Right lobe of liver (tissue), 6 donors: ENCODE measurements around the gene TECR. TPM values are rescaled to one million over a fixed set of nuclear protein-coding genes. Genes with fewer than 3 reads are reported as not detected.
A peak's percentile ranks its signal among the peaks of the same experiment; 100 is the strongest.

Source experiments
- ATAC-seq, 4 donors: fragments of 200-7000 bp; cut with Tn5 transposase; one replicate each; pipeline ENCODE4 v1.9.1; 2020; ENCODE audit warnings: mild to moderate bottlenecking in 4 of 4, moderate library complexity in 4 of 4
- DNase-seq, 3 donors: peaks; one replicate each; pipeline ENCODE4 v3.0.0-alpha.2; 2020
- H3K27ac ChIP-seq, 3 donors: fragments of 200-600 bp; one replicate each; pipeline ENCODE4 v1.8.0; 2022
- H3K27me3 ChIP-seq, 2 donors: fragments of 200-600 bp; one replicate each; pipeline ENCODE4 v1.8.0; 2022
- H3K36me3 ChIP-seq, 4 donors: fragments of 200-600 bp; sonication (generic) in 1 of 4; one replicate each; pipeline versions ENCODE4 v1.5.1 to v1.8.0; 2017 to 2022; ENCODE audit warnings: control low read depth in 1 of 4
- H3K4me1 ChIP-seq, 4 donors: fragments of 200-600 bp; sonication (generic) in 1 of 4; one replicate each; pipeline versions ENCODE4 v1.5.1 to v1.8.0; 2017 to 2022; ENCODE audit warnings: control low read depth in 1 of 4
- H3K4me3 ChIP-seq, 3 donors: fragments of 200-600 bp; one replicate each; pipeline ENCODE4 v1.8.0; 2022
- H3K9me3 ChIP-seq, 4 donors: fragments of 200-600 bp; sonication (generic) in 1 of 4; one replicate each; pipeline versions ENCODE4 v1.5.1 to v1.8.0; 2017 to 2022; ENCODE audit warnings: control low read depth in 1 of 4
- CTCF ChIP-seq, 4 donors: fragments of 200-600 bp in 3 of 4; fragments of 450-650 bp in 1 of 4; IDR thresholded peaks; one replicate each; pipeline versions ENCODE4 v1.5.1 to v1.8.0; 2016 to 2022; ENCODE audit warnings: antibody characterized with exemption in 4 of 4, mild to moderate bottlenecking in 2 of 4
- POLR2A ChIP-seq: fragments of 450-650 bp; IDR thresholded peaks from one replicate; pipeline ENCODE4 v1.6.1; 2017; ENCODE audit warnings: antibody characterized with exemption, mild to moderate bottlenecking
- WGBS: methylation state at CpG from one replicate; pipeline ENCODE4 v1.1.6; 2018; ENCODE audit warnings: low coverage, low lambda C conversion rate; ENCODE audit not compliant: insufficient coverage; ENCODE audit errors: missing lambda C conversion rate; 5-methylcytosine and 5-hydroxymethylcytosine counted together
- intact Hi-C, 2 donors: fragments of 100-400 bp; cut with DNase I; formaldehyde crosslinking; loops; one replicate each; pipeline versions ENCODE4 v1.11.2 to v1.14.1; 2022
- long read RNA-seq: library from polyadenylated mRNA; unstranded; transcript quantifications from one replicate; pipeline ENCODE4 v2.0.0, GENCODE V29; 2019
- total RNA-seq, 6 experiments: library from RNA; depleted of rRNA in 2 of 6; stranded (reverse); fragments of >200 nt in 2 of 6; fragmentation: NEBNext Ultra II Directional in 3 of 6; extraction: Animal tissue kit (Norgen Biotek cat#: 25700) in 3 of 6; gene quantifications; one replicate each; pipeline versions ENCODE4 v1.1.0 to v1.2.4, GENCODE V29; 2016 to 2023
- donor health status: DM: no; HTN: yes; CAD: no.
- donor health status: DM: no; HTN: no; CAD: no.
- donor health status: DM: no; HTN: no; CAD: no.
- donor health status: DM: no; HTN: yes; CAD: no.
- donor health status: DM: no; HTN: yes; CAD: no.

The TECR gene, protein sequence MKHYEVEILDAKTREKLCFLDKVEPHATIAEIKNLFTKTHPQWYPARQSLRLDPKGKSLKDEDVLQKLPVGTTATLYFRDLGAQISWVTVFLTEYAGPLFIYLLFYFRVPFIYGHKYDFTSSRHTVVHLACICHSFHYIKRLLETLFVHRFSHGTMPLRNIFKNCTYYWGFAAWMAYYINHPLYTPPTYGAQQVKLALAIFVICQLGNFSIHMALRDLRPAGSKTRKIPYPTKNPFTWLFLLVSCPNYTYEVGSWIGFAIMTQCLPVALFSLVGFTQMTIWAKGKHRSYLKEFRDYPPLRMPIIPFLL
- 10 to 100 TPM; 37.9 to 99.0 (median 77.0) TPM for total RNA-seq
- long read RNA-seq, transcript TECR-201 (13 exons, 1,171 nt), result major isoform, 34 of 42 reads
- long read RNA-seq, partial matches to known transcripts, result 6 of 42 reads
- long read RNA-seq, other reads (novel, unspliced or antisense), result 1 of 42 reads

- 0% methylated on average over 30 of the region's 59 CpGs for WGBS
- TF ChIP-seq CTCF (IDR thresholded peaks at IDR 0.05), result peak in 1 of 4 donors; percentile 22
- peak; percentile 98 for TF ChIP-seq POLR2A
- peaks cover 0 to 11% (median 0%) of the 10 kb centered on the region in 4 donors for H3K4me1 ChIP-seq
- ATAC-seq, result peak; percentile 95 to 99 (median 98)
- no peaks in the 10 kb centered on the region for H3K27me3 ChIP-seq
- H3K36me3 ChIP-seq, result no peaks in the 10 kb centered on the region
- H3K4me3 ChIP-seq, result peak within 1 kb of the TSS; percentile 79 to 90 (median 87)
- peak within 1 kb of the TSS; percentile 74 to 91 (median 77) for H3K27ac ChIP-seq
- peak; percentile 100 for DNase-seq
- no peaks in the 10 kb centered on the region for H3K9me3 ChIP-seq
- intact Hi-C loops, result no loop called here
These were observed at the start of gene TECR for GRCh38 chr19:14529254-14530004. Gene TECR, plus strand, starts transcription at chr19:14529594. Its CDS starts 103 bp downstream, at chr19:14529697.

GRCh38 chr19:14479975-14480699 is 49.3 kb upstream of the TECR start:
- Histone ChIP-seq H3K36me3 (peaks cover 0 to 5% (median under 1%) of the 10 kb centered on the region in 4 donors), H3K27ac (no peak overlapping the region), H3K9me3 (no peaks in the 10 kb centered on the region), H3K4me1 (no peaks in the 10 kb centered on the region), H3K4me3 (no peak overlapping the region), H3K27me3 (no peaks in the 10 kb centered on the region)
- no CpG with 5 or more reads among the region's 43 CpGs for WGBS
- peak; percentile 27 to 57 (median 48) for ATAC-seq
- intact Hi-C loops, result no loop called here
- TF ChIP-seq CTCF (IDR thresholded peaks at IDR 0.05) (peak; percentile 54 to 72 (median 65)), POLR2A (no peak)
- no peak for DNase-seq

DNA sequence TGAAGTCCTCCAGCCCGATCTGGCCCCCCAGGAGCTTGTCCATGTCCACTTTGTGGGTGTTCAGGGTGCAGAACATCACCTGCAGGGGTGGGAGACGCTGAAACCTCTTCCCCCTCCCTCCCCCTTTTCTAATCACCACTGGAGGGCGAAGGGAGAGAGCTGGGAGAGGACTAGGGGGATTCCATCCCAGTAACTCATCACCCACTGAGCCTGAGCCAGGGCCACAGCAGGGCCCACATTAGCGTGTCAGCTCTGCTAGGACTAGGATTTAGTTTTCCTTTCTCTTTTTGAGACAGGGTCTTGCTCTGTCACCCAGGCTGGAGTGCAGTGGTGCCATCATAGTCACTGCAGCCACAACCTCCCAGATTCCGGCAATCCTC is 48.7 kb upstream of the TECR start:
- ATAC-seq (no peak), DNase-seq (no peak)
- Histone ChIP-seq H3K9me3 (no peaks in the 10 kb centered on the region), H3K4me1 (no peaks in the 10 kb centered on the region), H3K4me3 (no peak overlapping the region), H3K27me3 (no peaks in the 10 kb centered on the region), H3K36me3 (peaks cover 0 to 5% (median under 1%) of the 10 kb centered on the region in 4 donors), H3K27ac (no peak overlapping the region)
- WGBS, result 100% methylated on average over 1 of the region's 5 CpGs
- TF ChIP-seq CTCF (IDR thresholded peaks at IDR 0.05) (no peak), POLR2A (no peak)
- intact Hi-C loops, result no loop called here

DNA sequence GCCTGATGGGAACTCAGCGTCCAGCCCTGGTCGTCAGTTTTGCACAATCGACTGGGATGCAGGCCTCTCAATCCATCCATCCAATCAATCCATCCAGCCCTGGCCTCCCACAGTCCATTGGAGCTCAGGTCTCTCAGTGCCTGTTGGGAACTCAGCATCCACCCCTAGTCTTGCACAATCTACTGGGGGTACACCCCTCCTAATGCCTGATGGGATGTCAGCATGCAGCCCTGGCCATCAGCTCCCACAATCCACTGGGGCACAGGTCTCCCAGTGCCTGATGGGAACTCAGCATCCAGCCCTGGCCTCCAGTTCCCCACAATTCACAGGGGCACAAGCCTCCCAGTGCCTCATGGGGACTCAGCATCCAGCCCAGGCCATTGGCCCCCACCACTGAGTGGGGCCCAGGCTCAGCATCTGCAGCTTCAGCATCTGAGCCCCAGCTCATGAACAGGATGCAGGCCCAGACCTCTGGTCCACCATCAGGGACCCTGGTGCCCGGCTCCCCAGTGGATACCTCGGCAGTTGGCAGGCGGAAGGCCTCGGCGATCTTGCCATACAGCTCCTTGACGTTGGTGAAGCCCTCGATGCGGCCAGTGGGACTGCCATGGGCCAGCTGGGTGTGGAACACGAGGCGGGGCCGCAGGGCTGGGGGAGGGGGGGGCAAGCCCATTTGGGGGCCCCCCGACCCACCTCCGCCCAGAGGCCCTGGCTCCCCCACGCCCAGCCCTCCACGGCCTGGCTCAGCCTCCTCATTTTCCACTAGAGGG is 47.0 kb upstream of the TECR start:
- H3K4me1 ChIP-seq, result no peaks in the 10 kb centered on the region
- DNase-seq, result no peak
- TF ChIP-seq CTCF (IDR thresholded peaks at IDR 0.05), result no peak
- TF ChIP-seq POLR2A, result no peak
- peaks cover 0 to 5% (median under 1%) of the 10 kb centered on the region in 4 donors for H3K36me3 ChIP-seq
- 100% methylated on average over 1 of the region's 18 CpGs for WGBS
- no peak overlapping the region for H3K27ac ChIP-seq
- ATAC-seq, result no peak
- intact Hi-C loops, result no loop called here
- no peak overlapping the region for H3K4me3 ChIP-seq
- H3K27me3 ChIP-seq, result no peaks in the 10 kb centered on the region
- no peaks in the 10 kb centered on the region for H3K9me3 ChIP-seq
